GM04503 (cell line): ENCODE data around the gene SLC6A18.

ENCODE experiments used
- DNase-seq: peaks from one replicate; pipeline ENCODE4 v3.0.0-alpha.2; 2012; ENCODE audit warnings: low read depth

The SLC6A18 gene

GRCh38 chr5:1225081-1225480, at the start of gene SLC6A18:
Gene SLC6A18, plus strand, starts transcription at chr5:1225381. Its CDS starts 97 bp downstream, at chr5:1225478.
- no peak for DNase-seq

GRCh38 chr5:1175801-1176472, 49.2 kb upstream of the SLC6A18 start:
- DNase-seq = no peak

GRCh38 chr5:1176473-1177391, 48.4 kb upstream of the SLC6A18 start:
- no peak for DNase-seq

- DNase-seq = no peak
Observed at GRCh38 chr5:1177826-1178528, 47.2 kb upstream of the SLC6A18 start.

GRCh38 chr5:1178529-1179382, 46.4 kb upstream of the SLC6A18 start:
- no peak for DNase-seq

GRCh38 chr5:1179383-1179715, 45.8 kb upstream of the SLC6A18 start:
- DNase-seq = no peak

GRCh38 chr5:1180096-1180495, 45.1 kb upstream of the SLC6A18 start:
- no peak for DNase-seq

GRCh38 chr5:1180841-1181271, 44.3 kb upstream of the SLC6A18 start:
- no peak for DNase-seq

- DNase-seq = no peak
Observed at GRCh38 chr5:1181451-1182359, 43.5 kb upstream of the SLC6A18 start.

- no peak for DNase-seq
Observed at GRCh38 chr5:1182360-1182632, 42.9 kb upstream of the SLC6A18 start.

- no peak for DNase-seq
Observed at GRCh38 chr5:1182633-1183423, 42.4 kb upstream of the SLC6A18 start.

- DNase-seq = no peak
Observed at GRCh38 chr5:1183424-1184162, 41.6 kb upstream of the SLC6A18 start.

- no peak for DNase-seq
Observed at GRCh38 chr5:1184163-1184470, 41.1 kb upstream of the SLC6A18 start.

- DNase-seq = no peak
Observed at GRCh38 chr5:1184481-1184880, 40.7 kb upstream of the SLC6A18 start.

- no peak for DNase-seq
Observed at GRCh38 chr5:1185038-1185627, 40.0 kb upstream of the SLC6A18 start.

- no peak for DNase-seq
Observed at GRCh38 chr5:1185629-1186350, 39.4 kb upstream of the SLC6A18 start.

GRCh38 chr5:1186351-1187233, 38.6 kb upstream of the SLC6A18 start:
- no peak for DNase-seq
